Uterus (tissue), 4 donors: ENCODE data around the gene IFNB1. TPM values are rescaled to one million over a fixed set of nuclear protein-coding genes. Genes with fewer than 3 reads are reported as not detected.

Experiments
- DNase-seq, 2 donors: peaks; one replicate each; pipeline ENCODE4 v3.0.0-alpha.2; 2019 to 2020
- H3K27ac ChIP-seq, 2 donors: fragments of 200-600 bp; sonication (generic); 1 replicate in 1 of 2; 2 replicates in 1 of 2; pipeline ENCODE4 v1.5.1; 2016 to 2018
- H3K27me3 ChIP-seq, 2 donors: fragments of 200-600 bp; sonication (generic); one replicate each; pipeline ENCODE4 v1.5.1; 2018 to 2019; ENCODE audit warnings: control low read depth in 1 of 2
- H3K36me3 ChIP-seq, 2 donors: fragments of 200-600 bp; sonication (generic); one replicate each; pipeline ENCODE4 v1.5.1; 2019; ENCODE audit warnings: control low read depth in 1 of 2
- H3K4me1 ChIP-seq, 2 donors: fragments of 200-600 bp; sonication (generic); one replicate each; pipeline ENCODE4 v1.5.1; 2018 to 2019; ENCODE audit warnings: control low read depth in 1 of 2
- H3K4me3 ChIP-seq, 2 donors: fragments of 200-600 bp; sonication (generic); 1 replicate in 1 of 2; 2 replicates in 1 of 2; pipeline ENCODE4 v1.5.1; 2018 to 2019; ENCODE audit warnings: mild to moderate bottlenecking in 1 of 2
- H3K9me3 ChIP-seq, 2 donors: fragments of 200-600 bp; sonication (generic); one replicate each; pipeline ENCODE4 v1.5.1; 2019; ENCODE audit warnings: control low read depth in 1 of 2
- CTCF ChIP-seq, 4 experiments: fragments of 200-600 bp in 2 of 4; fragments of 450-650 bp in 2 of 4; sonication (generic) in 2 of 4; IDR thresholded peaks; one replicate each; pipeline ENCODE4 v1.5.1; 2016 to 2019; ENCODE audit warnings: antibody characterized with exemption in 4 of 4, mild to moderate bottlenecking in 2 of 4, moderate library complexity in 1 of 4
- POLR2A ChIP-seq, 2 donors: fragments of 450-650 bp; IDR thresholded peaks; one replicate each; pipeline ENCODE4 v1.6.1; 2016; ENCODE audit warnings: antibody characterized with exemption in 2 of 2, mild to moderate bottlenecking in 1 of 2, moderate library complexity in 1 of 2
- intact Hi-C: fragments of 100-400 bp; cut with DNase I; formaldehyde crosslinking; loops from one replicate; pipeline ENCODE4 v1.15.1; 2023; ENCODE audit warnings: low total_unique reads
- total RNA-seq, 4 donors: library from RNA; depleted of rRNA in 3 of 4; stranded (reverse); fragments of >200 nt in 3 of 4; gene quantifications; one replicate each; pipeline versions ENCODE4 v1.1.0 to v1.2.4, GENCODE V29; 2014 to 2023
- donor health status: DM: yes; HTN: yes; CAD: no.

Gene IFNB1
- total RNA-seq, 4 donors from 2014 or later, result not detected

- H3K9me3 ChIP-seq, result no peaks in the 10 kb centered on the region
- H3K4me3 ChIP-seq, result peak overlapping the region; percentile 12 to 14
- TF ChIP-seq POLR2A (IDR thresholded peaks at IDR 0.05) (no peak), CTCF (IDR thresholded peaks at IDR 0.05) (no peak)
- peaks cover 0 to 3% of the 10 kb centered on the region in 2 donors for H3K4me1 ChIP-seq
- no peak for DNase-seq
- H3K27me3 ChIP-seq, result no peaks in the 10 kb centered on the region
- H3K27ac ChIP-seq, result peak overlapping the region; percentile 71 to 74
- intact Hi-C loops, result no loop called here
- peaks cover 0 to 2% of the 10 kb centered on the region in 2 donors for H3K36me3 ChIP-seq
These were observed 18.6 kb upstream of the IFNB1 start for GRCh38 chr9:21096172-21096900.

GRCh38 chr9:21095561-21095960, 17.8 kb upstream of the IFNB1 start:
- peak overlapping the region; percentile 71 to 74 for H3K27ac ChIP-seq
- peaks cover 0 to 2% of the 10 kb centered on the region in 2 donors for H3K36me3 ChIP-seq
- TF ChIP-seq CTCF (IDR thresholded peaks at IDR 0.05), result no peak
- TF ChIP-seq POLR2A (IDR thresholded peaks at IDR 0.05), result no peak
- intact Hi-C loops, result no loop called here
- peaks cover 0 to 3% of the 10 kb centered on the region in 2 donors for H3K4me1 ChIP-seq
- H3K9me3 ChIP-seq, result no peaks in the 10 kb centered on the region
- no peak overlapping the region for H3K4me3 ChIP-seq
- no peak for DNase-seq
- H3K27me3 ChIP-seq, result no peaks in the 10 kb centered on the region

- Histone ChIP-seq H3K4me1 (no peaks in the 10 kb centered on the region), H3K36me3 (no peaks in the 10 kb centered on the region), H3K9me3 (no peaks in the 10 kb centered on the region), H3K4me3 (no peak overlapping the region), H3K27me3 (no peaks in the 10 kb centered on the region), H3K27ac (no peak overlapping the region)
- intact Hi-C loops, result no loop called here
- TF ChIP-seq CTCF (IDR thresholded peaks at IDR 0.05) (no peak), POLR2A (IDR thresholded peaks at IDR 0.05) (no peak)
- no peak for DNase-seq
These were observed 8.8 kb upstream of the IFNB1 start for GRCh38 chr9:21086538-21086937.

- Histone ChIP-seq H3K36me3 (no peaks in the 10 kb centered on the region), H3K4me1 (no peaks in the 10 kb centered on the region), H3K27me3 (no peaks in the 10 kb centered on the region), H3K27ac (no peak overlapping the region), H3K9me3 (no peaks in the 10 kb centered on the region), H3K4me3 (no peak overlapping the region)
- no peak for DNase-seq
- intact Hi-C loops, result no loop called here
- TF ChIP-seq CTCF (IDR thresholded peaks at IDR 0.05), result no peak
- TF ChIP-seq POLR2A (IDR thresholded peaks at IDR 0.05), result no peak
These were observed 7.3 kb upstream of the IFNB1 start for GRCh38 chr9:21085005-21085404.

GRCh38 chr9:21084242-21084850, 6.6 kb upstream of the IFNB1 start:
- intact Hi-C loops, result no loop called here
- Histone ChIP-seq H3K4me1 (no peaks in the 10 kb centered on the region), H3K4me3 (no peak overlapping the region), H3K9me3 (no peaks in the 10 kb centered on the region), H3K27ac (no peak overlapping the region), H3K36me3 (no peaks in the 10 kb centered on the region), H3K27me3 (no peaks in the 10 kb centered on the region)
- no peak for TF ChIP-seq CTCF (IDR thresholded peaks at IDR 0.05)
- no peak for TF ChIP-seq POLR2A (IDR thresholded peaks at IDR 0.05)
- DNase-seq, result no peak
